ENCODE measurements around the gene MSH4.

The MSH4 gene

DNA sequence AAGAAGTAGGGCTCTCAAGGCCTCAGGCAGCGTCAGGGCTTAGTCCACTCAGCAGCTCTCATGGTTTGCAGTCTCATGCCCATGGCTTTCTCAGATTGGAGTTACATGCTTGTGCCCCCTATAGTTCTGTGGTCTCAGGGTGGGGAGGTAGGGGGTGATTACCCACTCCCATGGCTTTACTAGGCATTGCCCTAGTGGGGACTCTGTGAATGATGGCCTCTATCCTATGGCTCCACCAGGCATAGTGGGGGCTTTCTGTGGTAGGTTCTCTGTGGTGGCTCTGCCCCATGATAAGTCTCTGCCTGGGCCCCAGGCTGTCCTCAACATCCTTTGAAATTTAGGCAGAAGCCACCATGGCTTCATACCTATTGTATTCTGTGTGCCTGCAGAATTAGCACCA is 48.9 kb downstream of the MSH4 start:
- Histone ChIP-seq H3K27me3 (ENCODE audit: control insufficient read depth in 1 of 2, insufficient read depth in 2 of 2, low read length in 2 of 2) (no peaks in the 10 kb centered on the region), H3K36me3 (ENCODE audit: control insufficient read depth in 2 of 2, insufficient read depth in 2 of 2, low read length in 2 of 2) (no peaks in the 10 kb centered on the region), H3K4me3 (ENCODE audit: low read length in 2 of 2) (no peak overlapping the region), H3K9me3 (ENCODE audit: control insufficient read depth in 2 of 2, low read length in 2 of 2) (no peaks in the 10 kb centered on the region), H3K9ac (ENCODE audit: low read length in 2 of 2) (no peak overlapping the region), H3K4me1 (ENCODE audit: control insufficient read depth, insufficient read depth, low read length) (no peaks in the 10 kb centered on the region), H3K27ac (ENCODE audit: low read length) (no peak overlapping the region)

DNA sequence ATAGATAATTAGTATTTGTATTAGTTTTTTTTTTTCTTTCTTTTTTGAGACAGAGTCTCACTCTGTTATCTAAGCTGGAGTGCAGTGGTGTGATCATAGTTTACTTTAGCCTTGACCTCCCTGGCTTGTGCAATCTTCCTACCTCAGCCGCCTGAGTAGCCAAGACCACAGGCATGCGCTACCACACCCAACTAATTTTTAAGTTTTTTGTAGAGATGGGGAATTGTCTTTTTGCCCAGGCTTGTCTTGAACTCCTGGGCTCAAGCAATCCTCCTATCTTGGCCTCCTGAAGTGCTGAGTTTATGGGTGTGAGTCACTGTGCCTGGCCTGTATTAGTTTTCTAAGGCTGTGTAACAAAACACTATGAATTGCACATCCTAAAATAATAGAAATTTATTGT is 58.3 kb downstream of the MSH4 start:
- H3K4me1 ChIP-seq (ENCODE audit: control insufficient read depth, insufficient read depth, low read length) = no peaks in the 10 kb centered on the region
- no peaks in the 10 kb centered on the region for H3K36me3 ChIP-seq (ENCODE audit: control insufficient read depth in 2 of 2, insufficient read depth in 2 of 2, low read length in 2 of 2)
- H3K9ac ChIP-seq (ENCODE audit: low read length in 2 of 2) = no peak overlapping the region
- H3K9me3 ChIP-seq (ENCODE audit: control insufficient read depth in 2 of 2, low read length in 2 of 2) = no peaks in the 10 kb centered on the region
- no peaks in the 10 kb centered on the region for H3K27me3 ChIP-seq (ENCODE audit: control insufficient read depth in 1 of 2, insufficient read depth in 2 of 2, low read length in 2 of 2)
- no peak overlapping the region for H3K4me3 ChIP-seq (ENCODE audit: low read length in 2 of 2)
- H3K27ac ChIP-seq (ENCODE audit: low read length) = no peak overlapping the region

GRCh38 chr1:75855734-75856133 is 59.1 kb downstream of the MSH4 start:
- Histone ChIP-seq H3K4me1 (ENCODE audit: control insufficient read depth, insufficient read depth, low read length) (no peaks in the 10 kb centered on the region), H3K27me3 (ENCODE audit: control insufficient read depth in 1 of 2, insufficient read depth in 2 of 2, low read length in 2 of 2) (no peaks in the 10 kb centered on the region), H3K27ac (ENCODE audit: low read length) (no peak overlapping the region), H3K9ac (ENCODE audit: low read length in 2 of 2) (no peak overlapping the region), H3K4me3 (ENCODE audit: low read length in 2 of 2) (no peak overlapping the region), H3K9me3 (ENCODE audit: control insufficient read depth in 2 of 2, low read length in 2 of 2) (no peaks in the 10 kb centered on the region), H3K36me3 (ENCODE audit: control insufficient read depth in 2 of 2, insufficient read depth in 2 of 2, low read length in 2 of 2) (no peaks in the 10 kb centered on the region)

GRCh38 chr1:75861831-75862230 is 65.1 kb downstream of the MSH4 start:
- H3K4me3 ChIP-seq (ENCODE audit: low read length in 2 of 2) = no peak overlapping the region
- H3K27me3 ChIP-seq (ENCODE audit: control insufficient read depth in 1 of 2, insufficient read depth in 2 of 2, low read length in 2 of 2) = no peaks in the 10 kb centered on the region
- no peak overlapping the region for H3K27ac ChIP-seq (ENCODE audit: low read length)
- no peaks in the 10 kb centered on the region for H3K4me1 ChIP-seq (ENCODE audit: control insufficient read depth, insufficient read depth, low read length)
- no peaks in the 10 kb centered on the region for H3K9me3 ChIP-seq (ENCODE audit: control insufficient read depth in 2 of 2, low read length in 2 of 2)
- no peak overlapping the region for H3K9ac ChIP-seq (ENCODE audit: low read length in 2 of 2)
- H3K36me3 ChIP-seq (ENCODE audit: control insufficient read depth in 2 of 2, insufficient read depth in 2 of 2, low read length in 2 of 2) = no peaks in the 10 kb centered on the region

- H3K4me3 ChIP-seq (ENCODE audit: low read length in 2 of 2) = no peak overlapping the region
- H3K36me3 ChIP-seq (ENCODE audit: control insufficient read depth in 2 of 2, insufficient read depth in 2 of 2, low read length in 2 of 2) = no peaks in the 10 kb centered on the region
- H3K9ac ChIP-seq (ENCODE audit: low read length in 2 of 2) = no peak overlapping the region
These were observed 74.3 kb downstream of the MSH4 start for GRCh38 chr1:75870951-75871350.

GRCh38 chr1:75879985-75880384 is 83.3 kb downstream of the MSH4 start:
- no peak overlapping the region for H3K9ac ChIP-seq (ENCODE audit: low read length in 2 of 2)
- H3K36me3 ChIP-seq (ENCODE audit: control insufficient read depth in 2 of 2, insufficient read depth in 2 of 2, low read length in 2 of 2) = no peaks in the 10 kb centered on the region
- no peaks in the 10 kb centered on the region for H3K9me3 ChIP-seq (ENCODE audit: control insufficient read depth in 2 of 2, low read length in 2 of 2)
- H3K4me3 ChIP-seq (ENCODE audit: low read length in 2 of 2) = no peak overlapping the region
- no peak overlapping the region for H3K27ac ChIP-seq (ENCODE audit: low read length)
- H3K4me1 ChIP-seq (ENCODE audit: control insufficient read depth, insufficient read depth, low read length) = no peaks in the 10 kb centered on the region
- H3K27me3 ChIP-seq (ENCODE audit: control insufficient read depth in 1 of 2, insufficient read depth in 2 of 2, low read length in 2 of 2) = no peaks in the 10 kb centered on the region

More at GRCh38 chr1:75870951-75871350, 74.3 kb downstream of the MSH4 start:
- Histone ChIP-seq H3K9me3 (ENCODE audit: control insufficient read depth in 2 of 2, low read length in 2 of 2) (no peaks in the 10 kb centered on the region), H3K27me3 (ENCODE audit: control insufficient read depth in 1 of 2, insufficient read depth in 2 of 2, low read length in 2 of 2) (no peaks in the 10 kb centered on the region), H3K27ac (ENCODE audit: low read length) (no peak overlapping the region), H3K4me1 (ENCODE audit: control insufficient read depth, insufficient read depth, low read length) (no peaks in the 10 kb centered on the region)

DNA sequence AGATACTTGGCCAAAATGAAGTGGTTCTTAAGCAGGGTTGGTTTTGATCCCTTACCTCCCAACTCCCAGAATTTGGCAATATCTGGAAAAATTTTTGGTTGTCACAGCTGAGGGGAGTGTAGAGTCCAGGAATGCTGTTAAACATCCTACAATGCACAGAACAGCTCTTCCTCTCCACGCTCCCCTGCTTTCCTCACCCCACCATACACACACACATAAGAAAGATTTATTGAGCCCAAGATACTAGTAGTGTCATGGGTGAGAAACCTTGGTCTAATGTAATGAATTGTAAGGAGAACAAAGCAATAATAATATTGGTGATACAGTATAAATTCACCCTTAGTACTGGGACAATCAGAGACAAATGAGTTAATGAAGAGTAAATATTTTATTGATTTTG is 87.8 kb downstream of the MSH4 start:
- H3K27ac ChIP-seq (ENCODE audit: low read length) = no peak overlapping the region
- H3K9ac ChIP-seq (ENCODE audit: low read length in 2 of 2) = no peak overlapping the region
- H3K4me1 ChIP-seq (ENCODE audit: control insufficient read depth, insufficient read depth, low read length) = no peaks in the 10 kb centered on the region
- H3K36me3 ChIP-seq (ENCODE audit: control insufficient read depth in 2 of 2, insufficient read depth in 2 of 2, low read length in 2 of 2) = no peaks in the 10 kb centered on the region
- no peak overlapping the region for H3K4me3 ChIP-seq (ENCODE audit: low read length in 2 of 2)
- H3K9me3 ChIP-seq (ENCODE audit: control insufficient read depth in 2 of 2, low read length in 2 of 2) = no peaks in the 10 kb centered on the region
- no peaks in the 10 kb centered on the region for H3K27me3 ChIP-seq (ENCODE audit: control insufficient read depth in 1 of 2, insufficient read depth in 2 of 2, low read length in 2 of 2)

DNA sequence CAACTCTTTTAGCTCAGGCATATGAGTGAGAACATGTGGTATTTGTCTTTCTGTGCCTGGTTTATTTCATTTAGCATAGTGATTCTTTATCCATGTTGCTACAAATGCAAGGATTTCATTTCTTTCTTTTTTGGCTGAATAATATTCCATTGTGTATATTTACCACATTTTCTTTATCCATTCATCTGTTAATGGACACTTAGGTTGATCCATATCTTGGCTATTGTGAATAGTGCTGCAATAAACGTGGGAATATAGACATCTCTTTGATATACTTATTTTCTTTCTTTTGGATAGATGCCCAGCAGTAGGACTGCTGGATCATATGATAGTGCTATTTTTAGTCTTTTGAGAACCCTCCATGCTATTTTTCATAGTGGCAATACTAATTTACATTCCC is 104.7 kb downstream of the MSH4 start:
- Histone ChIP-seq H3K9me3 (ENCODE audit: control insufficient read depth in 2 of 2, low read length in 2 of 2) (no peaks in the 10 kb centered on the region), H3K27ac (ENCODE audit: low read length) (no peak overlapping the region), H3K9ac (ENCODE audit: low read length in 2 of 2) (no peak overlapping the region), H3K27me3 (ENCODE audit: control insufficient read depth in 1 of 2, insufficient read depth in 2 of 2, low read length in 2 of 2) (no peaks in the 10 kb centered on the region), H3K36me3 (ENCODE audit: control insufficient read depth in 2 of 2, insufficient read depth in 2 of 2, low read length in 2 of 2) (no peaks in the 10 kb centered on the region), H3K4me3 (ENCODE audit: low read length in 2 of 2) (no peak overlapping the region), H3K4me1 (ENCODE audit: control insufficient read depth, insufficient read depth, low read length) (no peaks in the 10 kb centered on the region)

DNA sequence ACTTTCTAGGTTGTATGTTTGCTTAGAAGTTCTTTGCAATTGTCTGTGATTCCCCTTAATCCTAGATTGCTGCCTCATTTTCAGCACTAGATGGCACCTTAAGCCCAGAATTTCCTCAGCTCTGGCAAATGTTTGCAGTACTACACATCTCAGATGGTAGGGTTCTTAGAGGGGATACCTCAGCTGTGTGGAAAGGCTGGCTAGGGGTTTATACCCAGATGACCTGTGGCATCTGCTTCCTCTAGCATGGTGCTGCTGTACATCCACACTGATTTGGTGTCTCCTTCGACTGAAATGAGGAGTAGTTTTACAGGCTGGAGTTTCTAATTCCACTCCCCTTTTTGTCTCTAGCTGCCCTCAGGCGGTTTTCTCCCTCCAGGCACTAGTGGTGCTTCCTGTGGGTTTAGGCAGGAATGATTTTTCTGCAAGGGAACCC is 112.1 kb downstream of the MSH4 start:
- Histone ChIP-seq H3K9me3 (ENCODE audit: control insufficient read depth in 2 of 2, low read length in 2 of 2) (peaks cover 0 to 2% of the 10 kb centered on the region in 2 donors), H3K36me3 (ENCODE audit: control insufficient read depth in 2 of 2, insufficient read depth in 2 of 2, low read length in 2 of 2) (no peaks in the 10 kb centered on the region), H3K27me3 (ENCODE audit: control insufficient read depth in 1 of 2, insufficient read depth in 2 of 2, low read length in 2 of 2) (no peaks in the 10 kb centered on the region), H3K4me3 (ENCODE audit: low read length in 2 of 2) (no peak overlapping the region), H3K4me1 (ENCODE audit: control insufficient read depth, insufficient read depth, low read length) (no peaks in the 10 kb centered on the region), H3K27ac (ENCODE audit: low read length) (no peak overlapping the region), H3K9ac (ENCODE audit: low read length in 2 of 2) (no peak overlapping the region)

GRCh38 chr1:75916834-75917233 is 120.2 kb downstream of the MSH4 start:
- Histone ChIP-seq H3K9ac (ENCODE audit: low read length in 2 of 2) (no peak overlapping the region), H3K4me3 (ENCODE audit: low read length in 2 of 2) (no peak overlapping the region), H3K36me3 (ENCODE audit: control insufficient read depth in 2 of 2, insufficient read depth in 2 of 2, low read length in 2 of 2) (no peaks in the 10 kb centered on the region), H3K4me1 (ENCODE audit: control insufficient read depth, insufficient read depth, low read length) (no peaks in the 10 kb centered on the region), H3K27me3 (ENCODE audit: control insufficient read depth in 1 of 2, insufficient read depth in 2 of 2, low read length in 2 of 2) (no peaks in the 10 kb centered on the region), H3K27ac (ENCODE audit: low read length) (no peak overlapping the region), H3K9me3 (ENCODE audit: control insufficient read depth in 2 of 2, low read length in 2 of 2) (no peaks in the 10 kb centered on the region)

DNA sequence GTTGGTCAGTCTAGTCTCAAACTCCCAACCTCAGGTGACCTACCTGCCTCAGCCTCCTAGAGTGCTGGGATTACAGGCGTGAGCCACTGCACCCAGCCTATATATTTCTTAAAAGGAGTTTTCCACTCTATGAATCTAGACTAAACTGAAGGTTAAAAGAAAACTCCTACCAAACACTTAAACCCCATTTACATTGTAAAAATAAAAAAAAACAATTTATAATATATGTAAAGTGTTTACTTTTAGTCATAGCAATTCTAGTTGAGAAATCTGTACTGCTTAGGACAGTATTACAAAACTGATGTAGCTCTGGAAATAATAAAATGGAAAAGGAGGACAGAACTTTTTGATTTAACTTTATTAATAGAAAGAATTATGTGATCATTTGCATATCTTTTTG is 126.0 kb downstream of the MSH4 start:
- no peaks in the 10 kb centered on the region for H3K9me3 ChIP-seq (ENCODE audit: control insufficient read depth in 2 of 2, low read length in 2 of 2)
- H3K4me3 ChIP-seq (ENCODE audit: low read length in 2 of 2) = no peak overlapping the region
- no peaks in the 10 kb centered on the region for H3K4me1 ChIP-seq (ENCODE audit: control insufficient read depth, insufficient read depth, low read length)

More for the DNA sequence above, 126.0 kb downstream of the MSH4 start:
- H3K36me3 ChIP-seq (ENCODE audit: control insufficient read depth in 2 of 2, insufficient read depth in 2 of 2, low read length in 2 of 2) = no peaks in the 10 kb centered on the region
- no peak overlapping the region for H3K27ac ChIP-seq (ENCODE audit: low read length)
- H3K9ac ChIP-seq (ENCODE audit: low read length in 2 of 2) = no peak overlapping the region
- no peaks in the 10 kb centered on the region for H3K27me3 ChIP-seq (ENCODE audit: control insufficient read depth in 1 of 2, insufficient read depth in 2 of 2, low read length in 2 of 2)

All from stomach smooth muscle (tissue), 2 donors.